NCI-H1092 (cell line): ENCODE results near the gene ANKFN1.

Experiments used
- DNase-seq: peaks from one replicate; lab custom pipeline; 2025; lab: John Stamatoyannopoulos, UW

Gene ANKFN1

DNA sequence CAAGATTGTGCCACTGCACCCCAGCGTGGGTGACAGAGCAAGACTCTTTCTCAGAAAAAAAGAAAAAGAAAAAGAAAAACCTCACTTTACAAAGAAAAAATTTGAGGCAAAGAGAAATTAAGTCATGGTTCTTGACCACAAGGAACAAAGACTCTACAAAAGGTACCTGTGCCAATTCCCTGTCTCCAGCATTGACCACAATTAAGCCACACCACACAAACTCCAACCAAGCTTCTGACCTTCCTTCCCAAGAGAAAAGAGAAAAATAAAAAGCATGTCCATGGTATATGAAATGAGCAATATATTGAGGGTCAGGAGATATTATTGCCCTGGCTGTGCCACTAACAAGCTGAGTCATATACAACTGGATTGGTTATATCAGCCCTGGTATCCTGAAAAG lies 293.9 kb downstream of the ANKFN1 start:
- DNase-seq: no peak

DNA sequence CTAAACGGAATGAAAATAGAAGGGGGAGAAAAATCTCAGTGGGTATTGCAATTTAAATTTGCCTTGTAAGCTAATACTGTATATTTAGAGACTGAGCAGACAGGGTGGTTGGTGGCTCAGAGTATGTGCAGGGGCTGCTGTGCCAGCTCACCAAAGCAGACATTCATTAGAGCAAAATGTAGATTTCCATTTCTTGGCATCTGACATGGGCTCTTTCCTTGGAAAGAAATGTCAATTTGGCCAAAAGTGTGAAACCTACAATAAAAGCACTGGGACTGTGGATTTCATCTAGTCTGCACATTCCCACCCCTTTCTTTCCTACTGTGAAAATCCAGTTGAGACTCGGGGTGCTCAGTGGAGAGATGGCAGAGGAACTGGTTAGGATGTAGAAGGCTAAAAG lies 295.1 kb downstream of the ANKFN1 start:
- DNase-seq: no peak

DNA sequence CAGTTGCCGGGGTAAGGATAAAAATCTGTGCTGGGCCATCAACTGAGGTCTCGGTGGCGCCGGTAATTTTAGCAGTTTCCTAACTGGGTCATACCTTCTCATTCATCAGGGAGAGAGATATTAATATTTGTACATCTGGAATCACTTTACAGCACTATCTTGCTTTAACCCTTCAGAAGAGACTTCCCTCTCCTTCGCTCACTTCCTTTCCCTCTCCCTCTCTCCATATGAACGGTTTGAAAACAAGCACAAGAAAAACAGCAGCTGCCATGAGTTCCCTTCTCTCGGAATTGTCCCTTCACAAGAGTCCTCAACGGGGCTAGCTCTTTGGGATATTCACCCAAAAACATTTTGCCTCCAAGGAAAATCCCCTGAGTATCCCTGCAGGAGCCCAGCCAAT lies 295.9 kb downstream of the ANKFN1 start:
- no peak for DNase-seq

DNA sequence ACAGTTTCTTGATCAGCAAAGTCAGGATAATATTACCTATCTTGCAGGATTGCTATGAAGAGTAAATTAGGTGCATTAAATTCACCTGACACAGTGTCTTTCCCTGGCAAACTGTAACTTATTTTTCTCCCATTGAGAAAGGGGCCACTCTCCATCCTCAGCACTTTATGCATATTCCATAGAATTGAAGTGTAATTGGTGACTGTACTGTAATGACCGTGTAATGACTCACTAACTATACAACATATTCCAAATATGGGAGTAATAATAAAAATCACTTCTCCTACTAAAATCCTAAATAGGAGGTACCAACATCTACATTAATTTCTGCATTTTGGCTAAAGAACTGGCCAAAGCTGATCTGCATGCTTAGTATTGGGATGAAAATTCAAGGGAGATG lies 298.4 kb downstream of the ANKFN1 start:
- DNase-seq: no peak

DNA sequence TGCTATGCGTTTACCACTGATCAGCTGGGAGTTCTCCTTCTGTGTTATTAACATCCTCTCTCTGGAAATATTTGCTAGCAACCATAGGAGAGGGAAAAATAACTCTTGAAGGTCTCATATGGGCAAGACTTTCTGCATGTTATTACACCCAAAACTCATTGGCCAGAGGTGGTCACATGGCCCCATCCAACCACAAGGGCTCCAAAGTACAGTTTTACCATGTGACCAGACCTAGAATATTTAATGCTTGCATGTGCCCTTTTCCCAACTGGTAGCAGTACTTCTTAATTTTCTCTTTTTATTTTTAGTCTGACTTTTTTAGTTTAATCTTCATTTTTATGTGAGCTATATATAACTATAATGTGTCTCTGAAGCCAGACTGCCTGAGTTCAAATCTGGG lies 299.2 kb downstream of the ANKFN1 start:
- no peak for DNase-seq

DNA sequence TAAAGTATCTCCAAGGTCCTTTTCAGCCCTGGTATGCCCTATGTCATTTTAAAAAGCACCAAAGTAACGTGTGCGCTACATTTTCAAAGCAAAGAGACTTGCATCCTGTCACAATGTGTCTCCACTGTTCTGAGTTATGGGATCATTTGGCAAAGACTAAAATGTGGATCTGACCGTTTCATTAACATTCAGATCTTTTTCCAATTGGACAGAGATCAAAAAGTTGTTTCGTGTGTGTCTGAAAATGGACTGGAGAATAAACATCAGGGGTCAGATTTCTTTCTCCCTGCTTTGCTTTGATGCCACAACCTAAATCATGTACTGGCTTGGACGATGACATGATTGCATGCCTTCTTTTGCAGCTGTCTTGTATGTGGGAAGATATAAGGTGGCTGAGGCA lies 304.2 kb downstream of the ANKFN1 start:
- no peak for DNase-seq

DNA sequence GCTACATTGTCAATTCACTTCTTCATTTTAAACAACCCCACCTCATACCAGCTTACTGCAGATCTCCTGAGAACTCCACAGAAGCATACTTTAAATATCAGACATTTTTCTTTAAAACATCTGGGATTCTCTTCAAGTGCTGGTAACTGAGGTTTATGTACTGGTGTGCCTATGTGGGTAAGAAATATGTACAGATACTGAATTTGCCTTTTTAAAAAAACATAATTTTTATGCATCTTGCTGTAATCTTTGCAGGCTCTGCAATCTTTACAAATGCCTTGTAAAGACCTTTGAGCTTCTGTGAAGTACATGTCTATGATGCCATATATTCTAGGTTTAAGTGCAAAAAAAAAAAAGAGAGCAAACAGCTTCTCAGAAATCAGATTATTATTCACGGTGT lies 312.6 kb downstream of the ANKFN1 start:
- DNase-seq: no peak

DNA sequence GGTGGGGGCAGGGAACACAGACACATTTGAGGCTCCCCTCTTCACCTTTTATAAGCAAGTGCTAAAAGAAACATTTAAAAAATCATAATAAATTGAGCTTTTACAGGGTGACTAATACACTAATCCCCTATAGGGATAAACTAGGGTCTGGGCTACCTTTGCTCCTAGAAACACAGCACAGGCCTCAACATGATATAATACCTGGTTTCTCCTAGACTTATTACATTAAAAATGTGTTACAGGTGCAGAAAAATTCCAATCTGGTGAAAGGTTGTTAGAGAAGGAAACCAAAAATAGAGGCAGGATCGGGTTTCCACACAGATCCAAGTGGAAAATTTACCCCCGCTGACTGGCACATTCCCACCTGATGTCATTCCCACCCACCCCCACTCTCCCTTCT lies 315.6 kb downstream of the ANKFN1 start:
- no peak for DNase-seq

DNA sequence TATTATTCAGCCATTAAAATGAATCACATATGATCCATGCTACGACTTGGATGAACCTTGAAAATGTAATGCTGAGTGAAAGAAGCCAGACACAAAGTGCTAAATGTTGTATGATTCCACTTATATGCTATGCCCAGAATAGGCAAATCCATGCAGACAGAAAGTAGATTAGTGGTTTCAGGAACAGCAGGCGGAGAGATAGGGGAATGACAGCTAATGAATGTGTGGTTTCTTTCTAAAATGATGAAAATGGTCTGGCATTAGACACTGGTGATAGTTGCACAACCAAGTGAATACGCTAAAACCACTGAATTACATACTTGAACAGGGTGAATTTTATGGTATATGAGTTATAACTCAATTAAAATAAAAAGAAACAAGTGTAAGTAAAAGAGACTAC lies 318.4 kb downstream of the ANKFN1 start:
- no peak for DNase-seq

DNA sequence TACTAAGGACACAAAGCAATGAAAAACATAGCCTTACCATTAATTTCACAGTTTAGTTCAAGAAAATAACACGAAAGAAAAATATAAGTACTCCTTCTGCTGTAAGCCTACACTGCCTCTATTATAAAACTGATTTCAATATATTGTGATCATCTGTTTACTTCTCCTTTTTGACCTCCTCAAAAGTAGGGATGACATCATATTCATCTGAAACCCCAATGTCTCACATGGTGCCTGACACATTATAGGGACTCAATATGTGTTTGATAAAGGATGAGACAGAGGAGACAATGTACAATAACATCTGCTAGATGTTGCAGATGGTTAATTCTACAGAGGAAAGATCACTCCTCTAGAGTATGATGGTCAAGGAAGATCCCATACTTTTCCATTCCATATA lies 321.8 kb downstream of the ANKFN1 start:
- no peak for DNase-seq

DNA sequence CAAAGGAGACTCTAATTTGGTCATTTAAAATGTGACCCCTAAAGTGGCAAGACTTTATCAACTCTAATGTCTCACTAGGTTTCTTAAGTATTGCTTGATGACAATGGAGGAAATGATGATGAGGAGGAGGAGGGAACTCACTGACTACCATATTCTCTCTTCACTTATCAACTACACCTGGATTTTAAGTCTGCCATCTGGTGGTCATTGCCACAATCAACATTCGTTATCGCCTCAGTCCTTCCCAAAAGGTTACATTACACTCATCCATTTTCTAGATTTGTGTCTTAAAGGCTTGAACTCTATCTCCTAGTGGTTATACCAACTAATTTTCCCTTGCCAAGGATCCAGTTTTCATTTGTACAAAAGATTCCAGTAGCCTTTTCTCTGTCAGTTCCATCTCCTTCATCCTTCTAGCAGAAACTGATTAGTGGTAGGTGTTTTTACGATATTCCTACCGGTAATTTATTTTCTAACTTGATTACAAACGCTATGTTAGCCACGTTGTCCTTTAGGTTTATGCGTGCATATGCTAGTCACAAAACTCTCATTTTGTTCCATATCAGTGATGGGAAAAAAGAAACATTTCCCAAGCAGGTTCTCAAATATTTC lies 325.7 kb downstream of the ANKFN1 start:
- no peak for DNase-seq

DNA sequence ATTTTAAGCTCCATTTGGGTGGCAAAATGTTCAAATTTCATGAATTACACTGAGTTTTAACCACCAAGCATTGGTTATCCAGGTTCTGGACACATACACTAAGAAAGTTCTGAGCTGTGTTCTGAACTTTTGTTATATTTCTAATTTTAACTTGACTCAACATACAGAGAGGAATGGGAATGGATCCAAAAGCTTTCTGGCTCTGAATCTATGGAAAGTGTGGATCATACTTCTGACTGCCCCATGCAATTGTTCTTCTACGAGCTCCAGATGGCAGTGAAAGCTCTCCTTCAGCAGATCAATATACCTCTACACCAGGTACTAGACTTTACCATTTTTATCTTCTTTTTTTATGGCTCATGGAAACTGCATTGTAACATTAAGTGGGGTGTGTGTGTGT lies 327.2 kb downstream of the ANKFN1 start:
- DNase-seq: no peak

DNA sequence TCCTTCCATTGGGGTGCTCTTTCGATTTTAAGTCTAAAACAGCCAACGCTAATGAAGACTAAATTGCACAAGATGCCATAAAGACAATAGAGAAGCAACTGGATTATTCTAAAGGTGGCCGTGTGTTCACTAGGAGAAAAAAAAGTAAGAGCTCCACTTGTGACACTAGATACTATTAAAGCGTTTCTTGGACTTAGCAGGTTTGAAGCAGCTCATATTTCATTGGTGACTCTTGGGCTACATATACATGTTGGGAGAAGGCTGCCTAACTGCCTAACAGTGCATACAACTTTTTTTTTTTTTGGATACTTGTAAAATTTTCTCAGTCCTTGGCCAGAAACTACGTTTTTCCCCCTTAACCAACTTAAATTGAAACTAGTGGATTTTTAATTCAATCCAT lies 328.4 kb downstream of the ANKFN1 start:
- no peak for DNase-seq

DNA sequence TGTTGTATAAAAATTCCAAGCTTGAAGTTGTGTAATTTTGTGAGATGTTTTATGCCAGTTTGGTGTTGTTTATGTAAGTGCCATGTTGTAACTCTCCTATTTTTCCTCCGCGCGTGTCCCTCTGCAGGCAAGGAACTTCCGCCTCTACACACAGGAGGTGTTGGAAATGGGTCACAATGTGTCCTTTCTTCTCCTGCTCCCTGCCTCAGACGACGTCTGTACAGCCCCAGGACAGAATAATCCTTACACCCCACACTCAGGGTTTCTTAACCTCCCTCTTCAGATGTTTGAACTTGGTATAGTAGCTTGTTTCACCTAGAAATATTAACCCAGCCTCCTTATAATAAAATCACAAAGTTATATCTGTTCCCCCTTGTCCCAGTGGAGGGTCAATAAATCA lies 329.0 kb downstream of the ANKFN1 start:
- DNase-seq: no peak

DNA sequence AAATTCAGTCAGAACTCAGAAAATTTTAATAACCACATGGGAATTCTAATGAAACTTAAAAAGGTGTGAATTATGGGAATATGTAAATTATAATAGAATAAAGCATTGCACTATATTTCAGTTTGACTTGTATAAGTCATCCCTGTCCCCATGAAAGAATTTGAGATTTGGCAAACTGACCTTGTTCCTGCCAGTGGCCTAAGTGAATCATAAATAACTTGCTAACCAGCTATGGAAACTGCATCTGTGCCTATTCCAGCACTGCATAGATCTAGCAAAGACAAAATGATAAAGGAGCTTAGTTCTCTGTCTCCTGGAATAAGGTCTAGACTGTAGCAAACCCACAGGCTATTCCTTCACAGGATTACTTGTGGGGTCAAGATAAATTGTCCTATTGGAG lies 333.5 kb downstream of the ANKFN1 start:
- DNase-seq: no peak

DNA sequence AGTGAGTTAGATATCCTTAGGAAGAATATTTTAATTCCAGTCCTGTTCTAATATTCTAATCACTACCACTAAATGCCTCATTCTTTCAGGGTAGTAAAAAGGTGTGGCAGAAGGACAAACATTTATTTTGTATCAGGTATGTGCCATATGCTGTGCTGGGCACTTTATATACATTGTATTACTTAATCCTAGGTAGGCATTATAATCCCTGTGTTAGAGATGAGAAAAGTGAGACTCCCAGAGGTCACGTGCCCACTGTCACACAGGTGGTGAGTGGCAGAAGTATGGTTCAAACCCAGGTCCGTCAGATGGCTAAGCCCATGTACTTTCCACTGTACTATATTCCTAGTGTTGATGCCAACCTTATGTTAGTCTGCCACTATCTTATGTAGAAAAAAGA lies 335.5 kb downstream of the ANKFN1 start:
- no peak for DNase-seq

DNA sequence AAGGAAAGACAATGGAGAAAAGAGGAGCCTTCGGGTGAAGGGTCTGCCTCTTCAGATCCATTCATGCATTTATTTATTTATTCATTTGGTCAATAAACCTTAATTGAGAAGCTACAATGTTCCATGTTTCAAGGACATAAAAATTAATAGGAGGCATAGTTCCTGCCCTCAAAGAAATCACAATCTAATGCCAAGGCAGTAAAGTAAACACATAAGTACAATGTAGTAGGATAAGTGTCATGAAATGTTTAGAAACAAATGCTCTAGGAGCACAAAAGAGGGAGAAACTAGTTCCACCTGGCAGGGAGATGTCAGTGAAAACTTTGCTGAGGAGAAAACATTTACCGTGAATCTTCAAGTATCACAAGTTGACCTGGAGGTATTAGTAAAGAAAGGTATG lies 336.7 kb downstream of the ANKFN1 start:
- no peak for DNase-seq

DNA sequence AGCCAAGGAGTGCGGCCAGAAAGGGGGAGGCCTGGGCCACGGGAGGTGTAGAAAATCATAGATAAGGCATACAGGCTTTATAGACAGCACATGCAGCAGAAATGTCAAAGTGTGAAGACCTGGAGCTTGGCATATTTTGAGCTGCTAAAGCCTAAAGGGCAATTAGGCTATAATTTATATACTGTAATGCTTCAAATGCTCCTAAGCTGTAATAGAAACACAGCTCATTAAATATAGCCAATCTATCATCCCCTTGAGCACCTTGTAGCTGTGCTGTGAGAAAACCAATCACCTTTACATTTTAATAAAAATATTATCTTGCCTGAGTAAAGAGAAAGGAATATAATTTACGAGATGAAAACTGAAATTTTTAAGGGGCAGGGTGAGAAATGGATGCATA lies 342.3 kb downstream of the ANKFN1 start:
- no peak for DNase-seq

DNA sequence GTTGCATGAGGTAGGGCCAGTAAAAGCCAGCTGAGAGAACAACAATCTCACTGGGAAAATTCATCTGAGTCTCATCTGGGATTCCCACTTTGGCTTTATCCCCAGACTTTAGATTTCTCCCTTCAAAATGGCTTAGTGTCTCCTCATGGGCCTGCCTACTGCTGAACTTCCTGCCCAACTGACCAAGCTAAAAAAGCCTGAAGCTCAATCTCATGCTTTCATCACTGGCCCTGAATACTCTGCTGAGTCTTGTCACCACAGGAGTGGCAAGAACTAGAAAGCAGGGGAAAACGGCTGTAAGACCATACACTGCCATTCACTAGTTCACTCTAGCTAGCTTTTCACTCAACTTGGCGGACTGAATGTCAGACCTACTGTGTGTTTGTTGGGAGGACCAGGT lies 343.9 kb downstream of the ANKFN1 start:
- no peak for DNase-seq

DNA sequence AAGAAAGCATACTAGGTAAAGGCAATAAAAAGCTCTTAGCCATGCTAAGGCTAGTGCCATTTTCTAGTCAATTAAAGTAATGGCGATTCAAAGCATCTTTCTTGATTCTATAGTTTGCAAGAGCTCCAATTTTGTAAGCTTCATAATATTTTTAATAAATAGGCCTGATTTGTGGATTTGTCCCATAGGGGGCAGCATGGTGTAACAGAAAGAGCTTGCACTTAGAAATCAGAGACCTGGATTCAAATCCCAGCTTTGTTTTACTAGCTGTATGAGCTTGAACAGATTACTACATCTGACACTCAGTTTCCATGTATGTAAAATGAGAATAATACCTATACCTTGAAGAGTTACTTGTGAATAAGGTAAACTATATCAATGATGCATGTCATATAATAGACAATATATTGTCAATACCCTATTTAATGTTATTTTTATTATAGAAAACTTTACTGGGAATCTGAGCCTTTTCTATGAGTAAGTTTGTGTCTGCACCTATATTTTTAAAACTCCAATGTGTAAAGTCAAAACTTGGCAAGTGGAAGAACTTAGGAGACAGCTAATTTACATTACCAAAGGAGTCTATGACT lies 346.6 kb downstream of the ANKFN1 start:
- no peak for DNase-seq

DNA sequence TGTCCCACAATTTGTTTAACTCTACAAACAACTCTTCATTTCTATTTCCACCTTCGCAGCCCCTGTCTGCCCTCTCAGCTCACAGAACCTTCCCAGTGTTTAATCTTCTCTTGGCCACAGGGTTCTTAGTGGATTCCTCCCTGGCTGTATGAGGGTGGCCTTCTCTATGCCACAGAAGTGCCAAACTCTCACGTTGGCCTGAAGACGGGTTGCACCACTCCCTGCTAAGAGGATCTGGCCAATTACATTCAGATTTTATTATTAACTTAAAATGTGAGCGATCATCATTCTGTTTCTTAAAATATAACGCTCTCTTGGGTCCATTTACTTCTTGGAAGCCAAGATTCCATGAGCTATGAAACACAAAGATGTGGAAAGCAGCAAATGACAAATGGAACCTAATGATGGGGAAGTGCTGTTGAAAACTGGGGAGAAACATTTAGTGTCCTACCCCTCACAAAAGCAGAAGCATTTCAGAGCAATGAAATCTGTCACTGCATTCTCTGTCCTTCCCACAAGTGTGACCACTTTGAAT lies 348.9 kb downstream of the ANKFN1 start:
- DNase-seq: no peak

DNA sequence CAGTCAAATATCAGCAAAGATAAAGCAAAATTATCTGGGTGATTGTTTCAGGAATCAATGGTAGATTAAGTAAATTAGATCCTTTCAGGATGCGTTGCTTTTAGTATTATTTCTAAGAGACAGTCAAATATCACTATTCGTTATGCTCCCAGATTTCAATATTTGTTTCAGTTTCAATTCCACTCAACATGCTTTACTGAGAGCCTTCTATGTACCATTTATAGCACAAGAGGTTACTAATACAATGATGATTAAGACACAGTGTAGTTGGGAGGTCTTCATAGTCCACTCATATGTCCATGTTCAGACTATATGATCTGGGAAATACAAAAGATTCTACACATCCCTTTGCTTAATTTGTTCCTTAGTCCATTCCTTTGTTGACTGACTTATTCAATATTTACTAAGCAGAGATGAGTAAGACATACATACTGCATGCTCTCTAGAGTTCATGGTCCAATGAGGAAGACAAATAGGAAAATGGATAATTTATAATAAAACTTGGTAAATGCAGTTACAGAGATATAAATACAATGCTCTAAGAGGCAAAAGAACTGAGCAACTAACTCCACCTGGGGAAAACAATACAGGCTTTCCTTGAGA lies 352.0 kb downstream of the ANKFN1 start:
- DNase-seq: no peak

DNA sequence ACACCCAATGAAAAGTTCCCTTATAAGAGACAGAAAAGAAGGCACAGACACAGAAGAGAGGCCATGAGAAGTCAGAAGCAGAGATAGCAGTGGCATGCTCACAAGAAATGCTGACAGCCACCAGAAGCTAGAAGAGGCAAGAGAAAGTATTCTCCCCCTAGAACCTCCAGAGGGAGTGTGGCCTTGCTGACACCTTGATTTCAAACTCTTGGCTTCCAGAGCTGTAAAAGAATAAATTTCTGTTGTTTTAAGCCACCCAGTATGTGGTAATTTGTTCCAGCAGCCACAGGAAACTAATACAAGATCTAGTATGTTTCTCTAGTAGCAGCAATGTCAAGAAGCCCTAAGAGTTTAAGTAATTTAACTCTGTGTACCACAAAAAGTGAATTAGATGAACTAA lies 353.1 kb downstream of the ANKFN1 start:
- DNase-seq: no peak
